ENCODE measurements around the gene WDR91. TPM values are rescaled to one million over a fixed set of nuclear protein-coding genes. Genes with fewer than 3 reads are reported as not detected.

WDR91 gene
- total RNA-seq, 1 experiment from 2014 or later: 7.0 TPM

DNA sequence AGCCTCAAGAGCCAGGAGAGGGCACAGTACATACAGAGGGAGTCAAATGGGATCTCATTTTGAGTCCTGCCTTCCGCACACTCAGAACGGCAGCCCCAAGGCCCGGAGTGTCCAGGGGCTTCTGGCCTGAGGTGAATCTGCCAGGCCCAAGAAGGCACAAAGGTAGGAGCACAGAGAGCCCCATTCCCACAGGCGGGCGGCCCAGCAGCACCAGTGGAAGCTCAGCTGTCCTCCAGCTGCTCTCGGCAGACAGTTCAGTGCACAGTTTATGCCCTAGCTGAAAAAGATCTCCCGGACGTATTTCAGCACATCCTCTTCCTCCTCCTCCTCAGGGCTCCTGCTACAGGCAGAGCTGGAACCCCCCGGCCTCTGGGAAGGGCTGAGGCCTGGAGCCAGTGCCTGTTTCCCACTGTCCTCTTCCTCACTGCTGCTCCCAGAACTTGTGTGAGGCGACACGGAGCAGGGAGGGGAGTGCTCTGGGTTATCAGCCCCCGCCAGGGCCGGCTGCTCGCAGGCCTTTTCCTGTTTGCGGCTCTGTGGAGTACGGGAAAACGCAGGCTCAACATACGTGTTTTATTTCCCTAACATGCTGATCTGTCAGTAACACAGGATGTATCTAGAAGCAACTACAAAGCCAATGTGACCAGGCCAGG lies 44.9 kb downstream of the WDR91 start:
- no peaks in the 10 kb centered on the region for H3K27me3 ChIP-seq (replicated peaks; ENCODE audit: insufficient read depth, low read depth, low read length, poor library complexity)
- H3K4me1 ChIP-seq (ENCODE audit: insufficient read depth, low read length, poor library complexity, severe bottlenecking): peaks cover 8% of the 10 kb centered on the region
- peaks cover 5% of the 10 kb centered on the region for H3K9me3 ChIP-seq (ENCODE audit: low read depth, low read length, poor library complexity, severe bottlenecking)
- no peak for DNase-seq (ENCODE audit: low spot score)
- intact Hi-C loops (cut with micrococcal nuclease; ENCODE audit: unreplicated experiment): no loop called here
- no peak for TF ChIP-seq EZH2 (IDR thresholded peaks at IDR 0.05; ENCODE audit: borderline replicate concordance, low read depth, low read length, poor library complexity, severe bottlenecking)
- TF ChIP-seq, protein P1, sequence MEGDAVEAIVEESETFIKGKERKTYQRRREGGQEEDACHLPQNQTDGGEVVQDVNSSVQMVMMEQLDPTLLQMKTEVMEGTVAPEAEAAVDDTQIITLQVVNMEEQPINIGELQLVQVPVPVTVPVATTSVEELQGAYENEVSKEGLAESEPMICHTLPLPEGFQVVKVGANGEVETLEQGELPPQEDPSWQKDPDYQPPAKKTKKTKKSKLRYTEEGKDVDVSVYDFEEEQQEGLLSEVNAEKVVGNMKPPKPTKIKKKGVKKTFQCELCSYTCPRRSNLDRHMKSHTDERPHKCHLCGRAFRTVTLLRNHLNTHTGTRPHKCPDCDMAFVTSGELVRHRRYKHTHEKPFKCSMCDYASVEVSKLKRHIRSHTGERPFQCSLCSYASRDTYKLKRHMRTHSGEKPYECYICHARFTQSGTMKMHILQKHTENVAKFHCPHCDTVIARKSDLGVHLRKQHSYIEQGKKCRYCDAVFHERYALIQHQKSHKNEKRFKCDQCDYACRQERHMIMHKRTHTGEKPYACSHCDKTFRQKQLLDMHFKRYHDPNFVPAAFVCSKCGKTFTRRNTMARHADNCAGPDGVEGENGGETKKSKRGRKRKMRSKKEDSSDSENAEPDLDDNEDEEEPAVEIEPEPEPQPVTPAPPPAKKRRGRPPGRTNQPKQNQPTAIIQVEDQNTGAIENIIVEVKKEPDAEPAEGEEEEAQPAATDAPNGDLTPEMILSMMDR (conservative IDR thresholded peaks at IDR 0.05; ENCODE audit: low read depth, low read length): no peak
- no peak overlapping the region for H3K4me3 ChIP-seq (ENCODE audit: low read depth, low read length, poor library complexity, severe bottlenecking)
- peaks cover 30% of the 10 kb centered on the region for H3K36me3 ChIP-seq (ENCODE audit: insufficient read depth, low read length, poor library complexity, severe bottlenecking)
- ChIA-PET POLR2A (ENCODE audit: low non-redundant PET) (no interaction called here), CTCF (no interaction called here)
- no TSS peak for BruUV-seq (replicated peaks)
- H3K27ac ChIP-seq (ENCODE audit: low read depth, low read length, poor library complexity, severe bottlenecking): no peak overlapping the region

DNA sequence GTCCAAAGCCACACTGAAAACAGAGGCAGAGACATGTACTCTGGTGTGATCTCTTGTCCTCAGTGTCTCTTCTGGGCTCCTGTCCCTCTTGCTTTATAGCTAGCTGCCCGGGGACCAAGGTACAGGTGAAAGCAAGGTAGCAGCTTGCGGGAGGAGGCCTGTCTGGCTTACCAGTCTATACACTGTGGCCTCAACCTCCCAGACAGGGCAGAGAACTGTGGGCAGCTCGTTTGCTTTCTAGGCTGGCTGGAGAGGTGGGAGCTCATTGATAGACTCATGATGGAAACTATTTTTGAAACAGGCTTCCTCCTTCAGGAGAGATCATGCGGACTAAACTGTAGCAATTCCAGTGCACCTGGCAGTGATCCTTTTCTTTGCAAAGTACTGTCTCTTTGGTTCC lies 45.5 kb downstream of the WDR91 start:
- ChIA-PET POLR2A (ENCODE audit: low non-redundant PET) (no interaction called here), CTCF (no interaction called here)
- no peak for DNase-seq (ENCODE audit: low spot score)
- Histone ChIP-seq H3K27me3 (replicated peaks; ENCODE audit: insufficient read depth, low read depth, low read length, poor library complexity) (no peaks in the 10 kb centered on the region), H3K4me1 (ENCODE audit: insufficient read depth, low read length, poor library complexity, severe bottlenecking) (peaks cover 14% of the 10 kb centered on the region), H3K27ac (ENCODE audit: low read depth, low read length, poor library complexity, severe bottlenecking) (no peak overlapping the region), H3K9me3 (ENCODE audit: low read depth, low read length, poor library complexity, severe bottlenecking) (peaks cover 5% of the 10 kb centered on the region), H3K4me3 (ENCODE audit: low read depth, low read length, poor library complexity, severe bottlenecking) (no peak overlapping the region), H3K36me3 (ENCODE audit: insufficient read depth, low read length, poor library complexity, severe bottlenecking) (peaks cover 30% of the 10 kb centered on the region)
- TF ChIP-seq EZH2 (IDR thresholded peaks at IDR 0.05; ENCODE audit: borderline replicate concordance, low read depth, low read length, poor library complexity, severe bottlenecking): no peak
- TF ChIP-seq, protein P1 (conservative IDR thresholded peaks at IDR 0.05; ENCODE audit: low read depth, low read length): no peak
- no TSS peak for BruUV-seq (replicated peaks)
- intact Hi-C loops (cut with micrococcal nuclease; ENCODE audit: unreplicated experiment): no loop called here

DNA sequence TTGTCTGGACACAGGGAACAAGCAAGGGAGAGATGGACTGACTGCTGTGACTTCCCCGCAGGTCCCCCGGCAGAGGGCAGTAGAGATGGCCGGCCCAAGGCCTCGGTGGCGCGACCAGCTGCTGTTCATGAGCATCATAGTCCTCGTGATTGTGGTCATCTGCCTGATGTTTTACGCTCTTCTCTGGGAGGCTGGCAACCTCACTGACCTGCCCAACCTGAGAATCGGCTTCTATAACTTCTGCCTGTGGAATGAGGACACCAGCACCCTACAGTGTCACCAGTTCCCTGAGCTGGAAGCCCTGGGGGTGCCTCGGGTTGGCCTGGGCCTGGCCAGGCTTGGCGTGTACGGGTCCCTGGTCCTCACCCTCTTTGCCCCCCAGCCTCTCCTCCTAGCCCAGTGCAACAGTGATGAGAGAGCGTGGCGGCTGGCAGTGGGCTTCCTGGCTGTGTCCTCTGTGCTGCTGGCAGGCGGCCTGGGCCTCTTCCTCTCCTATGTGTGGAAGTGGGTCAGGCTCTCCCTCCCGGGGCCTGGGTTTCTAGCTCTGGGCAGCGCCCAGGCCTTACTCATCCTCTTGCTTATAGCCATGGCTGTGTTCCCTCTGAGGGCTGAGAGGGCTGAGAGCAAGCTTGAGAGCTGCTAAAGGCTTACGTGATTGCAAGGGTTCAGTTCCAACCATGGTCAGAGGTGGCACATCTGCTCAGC lies 46.8 kb downstream of the WDR91 start:
- Histone ChIP-seq H3K9me3 (ENCODE audit: low read depth, low read length, poor library complexity, severe bottlenecking) (peaks cover 5% of the 10 kb centered on the region), H3K4me1 (ENCODE audit: insufficient read depth, low read length, poor library complexity, severe bottlenecking) (peaks cover 13% of the 10 kb centered on the region), H3K36me3 (ENCODE audit: insufficient read depth, low read length, poor library complexity, severe bottlenecking) (peaks cover 30% of the 10 kb centered on the region), H3K4me3 (ENCODE audit: low read depth, low read length, poor library complexity, severe bottlenecking) (no peak overlapping the region), H3K27me3 (replicated peaks; ENCODE audit: insufficient read depth, low read depth, low read length, poor library complexity) (no peaks in the 10 kb centered on the region), H3K27ac (ENCODE audit: low read depth, low read length, poor library complexity, severe bottlenecking) (no peak overlapping the region)
- no peak for DNase-seq (ENCODE audit: low spot score)
- BruUV-seq (replicated peaks): no TSS peak
- ChIA-PET POLR2A (ENCODE audit: low non-redundant PET) (no interaction called here), CTCF (no interaction called here)
- TF ChIP-seq, protein P1 (conservative IDR thresholded peaks at IDR 0.05; ENCODE audit: low read depth, low read length): no peak
- TF ChIP-seq EZH2 (IDR thresholded peaks at IDR 0.05; ENCODE audit: borderline replicate concordance, low read depth, low read length, poor library complexity, severe bottlenecking): no peak
- intact Hi-C loops (cut with micrococcal nuclease; ENCODE audit: unreplicated experiment): no loop called here

Measured in A673 (cell line).